ENCODE data around the gene CHRNB4. TPM values are rescaled to one million over a fixed set of nuclear protein-coding genes. Genes with fewer than 3 reads are reported as not detected.

CHRNB4 gene
- total RNA-seq, 4 donors from 2014 or later, result not detected

DNA sequence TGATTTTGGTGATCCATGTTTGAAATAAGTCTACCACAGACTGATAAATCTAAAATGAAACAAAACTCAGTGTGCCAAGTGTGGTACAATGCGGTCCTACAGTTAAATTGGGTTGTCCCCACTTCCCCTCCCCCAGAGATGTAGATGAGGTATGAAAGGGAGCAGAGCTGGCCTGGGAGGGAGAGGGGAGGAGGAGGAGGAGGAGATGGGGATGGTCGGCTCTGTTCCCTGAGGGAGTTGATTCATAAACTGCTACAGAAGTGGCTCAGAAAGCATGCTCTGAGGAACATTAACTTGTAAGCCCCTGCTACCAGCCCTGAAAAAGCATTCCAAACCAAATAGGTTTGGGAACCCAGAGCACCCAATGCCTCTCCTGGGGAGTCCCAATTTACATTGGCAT lies 28.0 kb upstream of the CHRNB4 start:
- ATAC-seq (ENCODE audit: low FRiP score) (no peak), DNase-seq (ENCODE audit: low spot score) (no peak)
- TF ChIP-seq, protein P1, sequence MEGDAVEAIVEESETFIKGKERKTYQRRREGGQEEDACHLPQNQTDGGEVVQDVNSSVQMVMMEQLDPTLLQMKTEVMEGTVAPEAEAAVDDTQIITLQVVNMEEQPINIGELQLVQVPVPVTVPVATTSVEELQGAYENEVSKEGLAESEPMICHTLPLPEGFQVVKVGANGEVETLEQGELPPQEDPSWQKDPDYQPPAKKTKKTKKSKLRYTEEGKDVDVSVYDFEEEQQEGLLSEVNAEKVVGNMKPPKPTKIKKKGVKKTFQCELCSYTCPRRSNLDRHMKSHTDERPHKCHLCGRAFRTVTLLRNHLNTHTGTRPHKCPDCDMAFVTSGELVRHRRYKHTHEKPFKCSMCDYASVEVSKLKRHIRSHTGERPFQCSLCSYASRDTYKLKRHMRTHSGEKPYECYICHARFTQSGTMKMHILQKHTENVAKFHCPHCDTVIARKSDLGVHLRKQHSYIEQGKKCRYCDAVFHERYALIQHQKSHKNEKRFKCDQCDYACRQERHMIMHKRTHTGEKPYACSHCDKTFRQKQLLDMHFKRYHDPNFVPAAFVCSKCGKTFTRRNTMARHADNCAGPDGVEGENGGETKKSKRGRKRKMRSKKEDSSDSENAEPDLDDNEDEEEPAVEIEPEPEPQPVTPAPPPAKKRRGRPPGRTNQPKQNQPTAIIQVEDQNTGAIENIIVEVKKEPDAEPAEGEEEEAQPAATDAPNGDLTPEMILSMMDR (IDR thresholded peaks at IDR 0.05), result no peak

DNA sequence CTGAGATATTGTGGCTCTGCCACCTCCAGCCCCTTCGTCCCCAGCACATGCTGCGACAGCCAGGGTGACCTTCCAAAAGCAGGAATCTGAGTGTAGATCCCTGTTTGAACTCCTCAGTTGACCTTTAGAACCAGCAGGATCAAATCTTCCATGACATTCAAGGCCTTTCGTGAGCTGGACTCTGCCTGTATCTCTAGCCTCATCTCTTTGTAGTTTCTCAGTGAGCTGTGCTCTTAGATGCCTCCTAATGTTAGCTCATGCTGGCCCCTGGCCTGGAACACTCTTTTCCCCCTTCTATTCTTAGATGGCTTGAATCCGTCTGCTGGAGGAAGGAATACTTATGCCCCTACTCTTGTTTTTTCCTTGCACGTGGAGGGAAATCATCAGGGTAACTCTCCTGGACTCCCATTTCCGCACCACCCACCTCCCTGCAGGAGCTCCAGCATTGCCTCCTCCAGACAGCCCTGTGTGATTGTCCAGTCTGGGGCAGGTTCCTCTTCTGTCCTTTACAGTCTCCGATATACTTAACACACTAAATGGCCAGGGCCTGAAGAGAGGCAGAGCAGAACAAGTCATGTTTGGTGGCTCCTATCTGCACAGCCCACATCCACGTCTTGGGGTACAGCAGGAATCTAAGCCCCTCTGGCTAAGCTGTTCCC lies 26.7 kb upstream of the CHRNB4 start:
- ATAC-seq (ENCODE audit: low FRiP score) (no peak), DNase-seq (ENCODE audit: low spot score) (no peak)
- TF ChIP-seq, protein P1 (IDR thresholded peaks at IDR 0.05), result no peak

DNA sequence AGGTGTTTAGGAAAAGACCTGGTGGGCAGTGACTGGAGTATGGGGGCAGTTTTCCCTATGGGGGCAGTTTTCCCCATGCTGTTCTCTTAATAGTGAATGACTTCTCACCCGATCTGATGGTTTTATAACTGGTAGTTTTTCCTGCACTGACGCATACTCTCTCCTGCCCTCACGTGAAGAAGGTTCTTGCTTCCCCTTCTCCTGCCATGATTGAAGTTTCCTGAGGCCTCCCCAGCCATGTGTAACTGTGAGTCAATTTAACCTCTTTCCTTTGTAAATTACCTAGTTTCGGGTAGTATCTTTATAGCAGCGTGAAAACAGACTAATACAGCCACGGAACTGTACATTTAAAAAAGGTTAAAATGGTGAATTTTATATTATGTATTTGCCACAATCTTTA lies 25.0 kb upstream of the CHRNB4 start:
- TF ChIP-seq, protein P1 (IDR thresholded peaks at IDR 0.05), result no peak
- ATAC-seq (ENCODE audit: low FRiP score) (no peak), DNase-seq (ENCODE audit: low spot score) (no peak)

DNA sequence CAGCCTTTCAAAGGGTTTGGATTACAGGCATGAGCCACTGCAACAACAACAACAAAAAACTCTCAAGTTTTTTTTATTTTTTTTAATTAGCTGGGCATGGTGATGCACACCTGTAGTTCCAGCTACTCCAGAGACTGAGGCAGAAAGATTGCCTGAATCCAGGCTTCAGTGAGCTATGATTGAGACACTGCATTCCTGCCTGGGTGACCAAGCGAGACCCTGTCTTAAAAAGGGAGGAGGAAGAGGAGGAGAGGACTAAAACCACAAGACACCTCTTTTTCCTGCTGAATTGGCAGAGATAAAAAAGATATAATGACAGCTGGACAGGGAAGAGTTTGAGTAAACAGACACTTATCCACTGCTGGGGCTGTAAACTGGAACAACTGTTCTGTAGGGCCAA lies 22.7 kb upstream of the CHRNB4 start:
- ATAC-seq (ENCODE audit: low FRiP score) (no peak), DNase-seq (ENCODE audit: low spot score) (no peak)
- TF ChIP-seq, protein P1 (IDR thresholded peaks at IDR 0.05), result no peak

DNA sequence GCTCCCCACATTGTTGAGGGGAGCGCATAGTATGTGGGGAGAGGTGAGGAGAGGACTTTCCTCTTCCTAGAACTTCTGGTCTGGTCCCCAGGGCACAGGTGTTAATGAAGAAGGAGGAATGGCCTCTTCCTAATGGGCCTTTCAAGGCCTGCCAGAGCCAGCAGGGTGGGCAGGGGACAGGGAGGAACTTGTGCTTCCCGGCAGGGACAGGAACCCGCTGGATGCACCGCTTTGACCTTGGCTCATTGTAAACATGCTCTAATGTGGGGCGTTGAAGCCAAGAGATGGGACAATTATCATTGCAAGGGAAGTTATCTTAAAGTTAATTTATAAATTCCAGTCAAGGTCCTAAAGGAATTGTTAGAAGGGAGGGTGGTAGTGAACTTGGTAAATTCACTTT lies 21.0 kb upstream of the CHRNB4 start:
- ATAC-seq (ENCODE audit: low FRiP score) (no peak), DNase-seq (ENCODE audit: low spot score) (no peak)
- TF ChIP-seq, protein P1 (IDR thresholded peaks at IDR 0.05), result no peak

DNA sequence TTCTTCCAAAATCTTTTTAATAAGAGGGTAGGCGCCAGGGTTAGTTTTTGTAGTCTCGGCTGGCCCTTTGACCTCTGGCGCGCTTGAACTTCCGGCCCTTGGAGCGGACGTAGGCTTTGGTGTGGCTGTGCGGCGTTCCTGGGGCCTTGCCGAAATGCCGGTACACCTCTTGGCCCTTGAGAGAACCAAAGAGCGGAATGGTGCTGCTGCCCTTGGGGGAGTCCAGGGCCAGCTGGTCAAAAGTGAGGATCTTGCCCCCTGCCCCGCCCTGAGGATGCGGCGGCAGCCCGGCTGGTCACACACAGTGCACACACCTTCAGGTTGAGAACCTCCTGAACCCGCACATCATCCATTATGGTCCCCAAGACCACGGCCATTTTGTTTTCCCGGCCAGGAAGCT lies 20.0 kb upstream of the CHRNB4 start:
- TF ChIP-seq, protein P1 (IDR thresholded peaks at IDR 0.05), result no peak
- no peak for DNase-seq (ENCODE audit: low spot score)
- no peak for ATAC-seq (ENCODE audit: low FRiP score)

DNA sequence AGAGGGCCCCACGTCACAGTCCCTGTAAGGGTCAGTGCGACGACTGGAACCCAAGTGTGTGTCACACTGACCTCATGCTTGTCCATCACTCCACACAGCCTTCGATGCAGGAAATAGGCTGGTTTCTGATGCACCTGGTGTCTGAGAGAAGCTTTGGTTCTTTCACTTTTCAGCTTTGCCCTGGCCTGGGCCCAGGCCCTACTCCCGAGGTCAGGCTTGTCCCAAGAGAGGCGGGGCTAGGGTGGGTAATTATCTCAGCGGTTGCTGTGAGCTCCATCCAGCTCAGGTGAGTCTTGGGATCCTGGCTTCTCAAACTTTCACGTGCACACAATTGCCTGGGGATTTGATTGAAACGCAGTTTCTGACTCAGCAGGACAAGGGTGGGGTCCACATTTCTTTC lies 19.6 kb upstream of the CHRNB4 start:
- TF ChIP-seq, protein P1 (IDR thresholded peaks at IDR 0.05), result no peak
- ATAC-seq (ENCODE audit: low FRiP score), result no peak
- DNase-seq (ENCODE audit: low spot score), result no peak

Data from omental fat pad (tissue), 4 donors.